Measurements from ENCODE around the gene KRT72.

The KRT72 gene

DNA sequence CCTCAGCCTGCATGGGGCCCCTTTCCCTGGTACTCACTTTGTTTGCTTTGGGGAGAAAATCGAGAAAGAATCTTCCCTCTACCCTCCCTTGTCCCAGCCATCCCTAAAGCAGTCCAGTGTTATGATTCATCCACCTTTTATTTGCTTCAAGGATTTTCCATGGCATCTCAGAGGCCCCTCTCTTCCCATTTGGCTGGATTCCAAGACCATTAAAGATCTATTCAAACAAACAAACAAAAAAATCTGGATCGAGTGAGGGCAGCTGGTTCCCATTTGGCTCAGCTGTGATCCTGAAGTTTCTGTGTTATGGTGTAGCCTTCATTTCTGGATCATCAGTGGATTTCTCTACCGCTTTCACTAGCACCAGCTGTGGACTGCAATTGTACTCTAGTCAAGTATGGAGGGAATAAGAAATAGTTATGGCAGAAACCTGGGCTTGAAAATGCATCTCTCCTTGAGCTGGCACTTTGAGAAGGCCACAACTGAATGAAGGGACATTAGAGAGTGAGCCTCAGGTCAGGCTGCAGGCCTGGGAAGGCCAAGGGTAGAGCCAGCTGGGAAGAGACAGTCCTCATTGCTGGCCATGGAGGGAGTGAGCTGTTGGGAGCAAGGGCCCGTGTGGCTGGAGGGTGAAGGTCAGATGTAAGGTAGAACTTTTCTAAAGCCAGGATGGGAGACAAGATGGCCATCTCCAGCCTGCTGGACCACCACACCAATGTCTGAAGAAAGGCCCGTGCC lies 62.0 kb downstream of the KRT72 start:
- no peak for DNase-seq

DNA sequence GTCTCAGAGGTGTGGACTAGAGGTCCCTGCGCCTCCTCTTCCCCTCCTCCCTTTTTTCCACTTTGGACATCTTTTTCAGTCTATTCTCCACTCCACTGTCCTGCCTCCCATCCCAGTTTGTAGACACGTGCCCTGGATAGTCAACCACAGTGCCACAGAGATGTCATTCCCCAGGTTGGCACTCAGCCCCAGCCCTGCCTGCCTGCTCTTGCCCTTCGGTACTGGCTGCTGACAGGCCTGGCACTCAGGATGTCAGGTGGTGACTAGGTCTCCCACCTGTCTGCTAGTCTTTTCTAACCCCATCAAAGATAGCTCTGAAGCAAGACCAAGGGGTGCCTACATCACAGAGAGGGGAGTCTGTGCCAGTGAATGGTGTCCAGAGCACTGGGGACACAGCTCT lies 64.2 kb downstream of the KRT72 start:
- DNase-seq, result no peak
